Keratinocyte (primary cell): Measurements from ENCODE around the gene ME1.

Source experiments
- EZH2 ChIP-seq: IDR thresholded peaks from one replicate; pipeline ENCODE4 v1.6.1; 2012; ENCODE audit warnings: inconsistent platforms, mild to moderate bottlenecking, low read length, moderate library complexity
- TF ChIP-seq, protein P1 (sequence below), 3 experiments: IDR thresholded peaks in 1 of 3; conservative IDR thresholded peaks in 1 of 3; optimal IDR thresholded peaks in 1 of 3; 2 replicates in 2 of 3; 3 replicates in 1 of 3; pipeline versions ENCODE3 to v1.5.1; 2011; ENCODE audit warnings: low read length in 3 of 3, mild to moderate bottlenecking in 3 of 3, moderate library complexity in 2 of 3, control low read depth in 1 of 3, inconsistent platforms in 1 of 3; ENCODE audit not compliant: insufficient read depth in 2 of 3; ENCODE audit errors: extremely low read depth in 1 of 3

DNA sequence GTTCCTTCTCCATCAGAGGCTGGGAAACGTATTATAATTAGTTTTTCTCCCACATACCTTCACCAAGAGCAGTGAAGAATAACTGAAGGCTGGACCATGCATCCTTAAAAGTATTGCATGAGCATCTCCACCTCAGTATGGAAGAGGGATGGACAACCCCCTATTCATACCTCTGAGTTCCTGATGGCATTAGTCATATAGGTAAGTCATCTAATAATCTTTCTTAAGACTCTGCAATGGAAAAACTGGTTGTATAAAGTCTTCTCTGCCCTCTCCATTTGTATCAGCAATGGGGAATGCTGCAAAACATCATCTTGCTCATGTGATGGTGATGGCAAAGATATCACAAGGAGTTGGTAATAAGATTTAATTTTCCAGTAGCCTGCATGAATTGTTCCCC, 262.3 kb downstream of the ME1 start:
- TF ChIP-seq, protein P1, sequence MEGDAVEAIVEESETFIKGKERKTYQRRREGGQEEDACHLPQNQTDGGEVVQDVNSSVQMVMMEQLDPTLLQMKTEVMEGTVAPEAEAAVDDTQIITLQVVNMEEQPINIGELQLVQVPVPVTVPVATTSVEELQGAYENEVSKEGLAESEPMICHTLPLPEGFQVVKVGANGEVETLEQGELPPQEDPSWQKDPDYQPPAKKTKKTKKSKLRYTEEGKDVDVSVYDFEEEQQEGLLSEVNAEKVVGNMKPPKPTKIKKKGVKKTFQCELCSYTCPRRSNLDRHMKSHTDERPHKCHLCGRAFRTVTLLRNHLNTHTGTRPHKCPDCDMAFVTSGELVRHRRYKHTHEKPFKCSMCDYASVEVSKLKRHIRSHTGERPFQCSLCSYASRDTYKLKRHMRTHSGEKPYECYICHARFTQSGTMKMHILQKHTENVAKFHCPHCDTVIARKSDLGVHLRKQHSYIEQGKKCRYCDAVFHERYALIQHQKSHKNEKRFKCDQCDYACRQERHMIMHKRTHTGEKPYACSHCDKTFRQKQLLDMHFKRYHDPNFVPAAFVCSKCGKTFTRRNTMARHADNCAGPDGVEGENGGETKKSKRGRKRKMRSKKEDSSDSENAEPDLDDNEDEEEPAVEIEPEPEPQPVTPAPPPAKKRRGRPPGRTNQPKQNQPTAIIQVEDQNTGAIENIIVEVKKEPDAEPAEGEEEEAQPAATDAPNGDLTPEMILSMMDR (optimal IDR thresholded peaks at IDR 0.05 in 1 of 3, IDR thresholded peaks at IDR 0.05 in 1 of 3, conservative IDR thresholded peaks at IDR 0.05 in 1 of 3; ENCODE audit: extremely low read depth in 1 of 3, insufficient read depth in 2 of 3, low read length in 3 of 3) = no peak
- TF ChIP-seq EZH2 = no peak
